A549 (cell line): Measurements from ENCODE around the gene LBP. TPM values are rescaled to one million over a fixed set of nuclear protein-coding genes. Genes with fewer than 3 reads are reported as not detected.

Source experiments
- ATAC-seq, 2 experiments: fragments of 200-7000 bp in 1 of 2; fragments of >200 bp in 1 of 2; cut with Nextera tagmentation in 1 of 2; cut with Tn5 transposase in 1 of 2; 3 replicates each; pipeline versions ENCODE4 v1.8.0 to v1.9.1; 2018 to 2020; ENCODE audit warnings: mild to moderate bottlenecking in 1 of 2, moderate library complexity in 1 of 2
- CTCF ChIA-PET: fragments of 300-600 bp; sonication (Branson Sonifier 250); formaldehyde crosslinking; extraction: SDS; loops from one replicate; lab custom pipeline; 2021; ENCODE audit warnings: antibody characterized with exemption, inconsistent platforms; lab: Yijun Ruan, JAX
- POLR2A ChIA-PET: fragments of 350-600 bp; formaldehyde crosslinking; extraction: SDS; loops from one replicate; lab custom pipeline; 2021; ENCODE audit warnings: antibody characterized with exemption, inconsistent platforms; lab: Yijun Ruan, JAX
- DNase-seq, 2 experiments: peaks; one replicate each; pipeline versions ENCODE4 v3.0.0 to v3.0.0-alpha.2; 2011 to 2016; ENCODE audit warnings: low read depth in 1 of 2, low spot score in 1 of 2
- FAIRE-seq: peaks from 2 replicates; lab custom pipeline; 2011; peaks lifted over from hg19 to GRCh38; lab: Jason Lieb, UNC
- H3K27ac ChIP-seq, 2 experiments: fragments of >200 bp; sonication (Bioruptor Twin); formaldehyde crosslinking; 3 replicates each; pipeline ENCODE4 v1.5.1; 2016 to 2017
- H3K4me1 ChIP-seq: fragments of >200 bp; sonication (Bioruptor Twin); formaldehyde crosslinking; 3 replicates; pipeline ENCODE4 v1.6.1; 2016
- H3K4me2 ChIP-seq: fragments of >200 bp; sonication (Bioruptor Twin); formaldehyde crosslinking; 3 replicates; pipeline ENCODE4 v1.6.1; 2016
- H3K4me3 ChIP-seq: fragments of >200 bp; sonication (Bioruptor Twin); formaldehyde crosslinking; 3 replicates; pipeline ENCODE4 v1.5.1; 2016
- H3K9me3 ChIP-seq: fragments of >200 bp; sonication (Bioruptor Twin); formaldehyde crosslinking; 3 replicates; pipeline ENCODE4 v1.6.1; 2016
- ATOH8 ChIP-seq: fragments of 250-450 bp; sonication (Bioruptor Pico); IDR thresholded peaks from 2 replicates; pipeline ENCODE4 v1.5.0; 2020; ENCODE audit warnings: low read depth, mild to moderate bottlenecking, moderate library complexity
- BCL3 ChIP-seq: fragments of >200 bp; sonication (Bioruptor Twin); formaldehyde crosslinking; IDR thresholded peaks from 3 replicates; pipeline ENCODE4 v1.6.1; 2016
- CEBPB ChIP-seq, 2 experiments: fragments of >200 bp in 1 of 2; sonication (Bioruptor Twin) in 1 of 2; formaldehyde crosslinking in 1 of 2; IDR thresholded peaks; 2 replicates each; pipeline ENCODE4 v1.6.1; 2012 to 2016
- CHD4 ChIP-seq: fragments of 200-600 bp; sonication (generic); IDR thresholded peaks from 2 replicates; pipeline ENCODE4 v1.6.1; 2016; ENCODE audit warnings: antibody characterized with exemption, mild to moderate bottlenecking, borderline replicate concordance
- CTCF ChIP-seq: fragments of >200 bp; sonication (Bioruptor Twin); formaldehyde crosslinking; IDR thresholded peaks from 3 replicates; pipeline ENCODE4 v1.5.1; 2016
- E2F6 ChIP-seq: IDR thresholded peaks from 2 replicates; pipeline ENCODE4 v1.6.1; 2012; ENCODE audit warnings: low read depth, borderline replicate concordance
- EHF ChIP-seq: fragments of 250-450 bp; sonication (Bioruptor Pico); IDR thresholded peaks from 2 replicates; pipeline ENCODE4 v1.5.0; 2020; ENCODE audit warnings: mild to moderate bottlenecking
- FOSB ChIP-seq: fragments of 250-450 bp; sonication (Bioruptor Pico); IDR thresholded peaks from 2 replicates; pipeline ENCODE4 v1.5.0; 2020; ENCODE audit warnings: mild to moderate bottlenecking, moderate library complexity
- HDAC2 ChIP-seq: fragments of 200-600 bp; sonication (generic); IDR thresholded peaks from 2 replicates; pipeline ENCODE4 v1.6.1; 2016
- HMGXB4 ChIP-seq: fragments of 250-450 bp; sonication (Bioruptor Pico); IDR thresholded peaks from 2 replicates; pipeline ENCODE4 v1.5.0; 2021; ENCODE audit warnings: mild to moderate bottlenecking, moderate library complexity, borderline replicate concordance
- JUNB ChIP-seq: fragments of >200 bp; sonication (Bioruptor Twin); formaldehyde crosslinking; IDR thresholded peaks from 2 replicates; pipeline ENCODE4 v1.6.1; 2016
- KDM5A ChIP-seq: fragments of 200-600 bp; sonication (generic); IDR thresholded peaks from 2 replicates; pipeline ENCODE4 v1.6.1; 2016; ENCODE audit warnings: antibody characterized with exemption, mild to moderate bottlenecking
- NFE2L2 ChIP-seq: fragments of 150-350 bp; conservative IDR thresholded peaks from 2 replicates; pipeline ENCODE4 v1.6.1; 2014; ENCODE audit warnings: low read length
- PBX3 ChIP-seq: IDR thresholded peaks from 2 replicates; pipeline ENCODE4 v1.6.1; 2012
- PHF8 ChIP-seq: fragments of 200-600 bp; sonication (generic); IDR thresholded peaks from 2 replicates; pipeline ENCODE4 v1.6.1; 2016; ENCODE audit warnings: low read depth, mild to moderate bottlenecking, antibody characterized with exemption, moderate library complexity, borderline replicate concordance
- RAD21 ChIP-seq, 2 experiments: fragments of >200 bp in 1 of 2; sonication (Bioruptor Twin) in 1 of 2; formaldehyde crosslinking in 1 of 2; IDR thresholded peaks in 1 of 2; conservative IDR thresholded peaks in 1 of 2; 2 replicates in 1 of 2; 3 replicates in 1 of 2; pipeline ENCODE4 v1.6.1; 2012 to 2018; ENCODE audit warnings: inconsistent platforms in 1 of 2
- RARB ChIP-seq: fragments of 250-450 bp; sonication (Bioruptor Pico); IDR thresholded peaks from 2 replicates; pipeline ENCODE4 v1.8.0; 2021; ENCODE audit warnings: mild to moderate bottlenecking, moderate library complexity
- RFX5 ChIP-seq: fragments of 450-650 bp; IDR thresholded peaks from 2 replicates; pipeline ENCODE4 v1.7.1; 2014; ENCODE audit warnings: antibody characterized with exemption, mild to moderate bottlenecking, moderate library complexity
- ZFP36 ChIP-seq: fragments of 450-650 bp; IDR thresholded peaks from 2 replicates; pipeline ENCODE4 v1.6.1; 2014; ENCODE audit warnings: borderline replicate concordance; ENCODE audit not compliant: partially characterized antibody
- WGBS: methylation state at CpG from one replicate; pipeline ENCODE4 v1.1.6; 2017; ENCODE audit errors: missing lambda C conversion rate; 5-methylcytosine and 5-hydroxymethylcytosine counted together
- polyA plus RNA-seq, 4 experiments: library from polyadenylated mRNA; depleted of rRNA in 3 of 4; stranded (reverse); fragments of >200 nt; fragmentation: RNase III in 1 of 4; extraction: RNeasy Plus Mini Kit Qiagen cat#74134 plus additional on column Dnase treatment in 1 of 4; gene quantifications; 2 replicates in 3 of 4; 3 replicates in 1 of 4; pipeline ENCODE4 v1.2.3, GENCODE V29; 2011 to 2017

The LBP gene
- polyA plus RNA-seq, 2 of the 4 experiments (the other 2 are of a cell fraction) = 1.3 to 2.2 TPM

GRCh38 chr20:38355161-38356012 is 9.1 kb downstream of the LBP start (continued):
- TF ChIP-seq PBX3 (no peak), E2F6 (no peak), NFE2L2 (no peak), CEBPB (IDR thresholded peaks at IDR 0.05) (no peak), EHF (CRISPR knock-in tag) (no peak), KDM5A (no peak)

GRCh38 chr20:38357653-38358207 is 11.4 kb downstream of the LBP start:
- WGBS = 73% methylated on average over 7 of the region's 7 CpGs
- TF ChIP-seq FOSB = no peak
- no peak for TF ChIP-seq CTCF
- TF ChIP-seq RFX5 = no peak
- TF ChIP-seq CHD4 = no peak
- no peak for TF ChIP-seq ATOH8
- TF ChIP-seq RARB = no peak
- ChIA-PET POLR2A (no interaction called here), CTCF (no interaction called here)
- Histone ChIP-seq H3K4me2 (no peak overlapping the region), H3K9me3 (no peaks in the 10 kb centered on the region), H3K4me1 (no peaks in the 10 kb centered on the region), H3K27ac (no peak overlapping the region), H3K4me3 (no peak overlapping the region)
- FAIRE-seq (no peak), ATAC-seq (no peak), DNase-seq (no peak)

GRCh38 chr20:38358556-38358955 is 12.3 kb downstream of the LBP start:
- 73% methylated on average over 7 of the region's 7 CpGs for WGBS
- ChIA-PET CTCF (interaction anchor here (0.6 kb wide), 1 partner anchor 14 kb away, joined by 3 read pairs; no protein-coding TSS in a partner anchor), POLR2A (no interaction called here)

More at GRCh38 chr20:38358556-38358955, 12.3 kb downstream of the LBP start:
- no peak overlapping the region for H3K4me3 ChIP-seq
- TF ChIP-seq PHF8 (no peak), BCL3 (no peak), HDAC2 (no peak), E2F6 (no peak), PBX3 (no peak), KDM5A (no peak), ZFP36 (no peak), JUNB (no peak), HMGXB4 (CRISPR knock-in tag) (no peak), RAD21 (conservative IDR thresholded peaks at IDR 0.05 in 1 of 2, IDR thresholded peaks at IDR 0.05 in 1 of 2) (no peak)
- DNase-seq (no peak), FAIRE-seq (no peak), ATAC-seq (no peak)
- no peaks in the 10 kb centered on the region for H3K9me3 ChIP-seq
- no peaks in the 10 kb centered on the region for H3K4me1 ChIP-seq
- no peak overlapping the region for H3K27ac ChIP-seq
- no peak overlapping the region for H3K4me2 ChIP-seq
